ENCODE measurements around the gene ARRB2.

DNA sequence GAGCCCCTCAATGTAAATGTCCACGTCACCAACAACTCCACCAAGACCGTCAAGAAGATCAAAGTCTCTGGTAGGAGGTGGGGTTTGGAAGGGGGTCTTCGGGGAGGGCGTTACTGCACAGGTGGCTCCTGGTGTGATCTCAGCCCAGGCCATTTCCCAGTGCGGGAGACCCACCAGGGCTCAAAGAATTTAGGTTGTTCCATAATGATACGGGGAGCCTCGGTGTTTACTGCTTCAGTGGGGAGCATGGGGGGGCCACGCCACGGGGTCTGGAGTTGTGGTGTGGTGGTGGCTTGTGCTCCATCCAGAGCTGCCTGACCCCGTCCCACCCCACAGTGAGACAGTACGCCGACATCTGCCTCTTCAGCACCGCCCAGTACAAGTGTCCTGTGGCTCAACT lies 7.8 kb downstream of the ARRB2 start:
- TF ChIP-seq, protein P1, sequence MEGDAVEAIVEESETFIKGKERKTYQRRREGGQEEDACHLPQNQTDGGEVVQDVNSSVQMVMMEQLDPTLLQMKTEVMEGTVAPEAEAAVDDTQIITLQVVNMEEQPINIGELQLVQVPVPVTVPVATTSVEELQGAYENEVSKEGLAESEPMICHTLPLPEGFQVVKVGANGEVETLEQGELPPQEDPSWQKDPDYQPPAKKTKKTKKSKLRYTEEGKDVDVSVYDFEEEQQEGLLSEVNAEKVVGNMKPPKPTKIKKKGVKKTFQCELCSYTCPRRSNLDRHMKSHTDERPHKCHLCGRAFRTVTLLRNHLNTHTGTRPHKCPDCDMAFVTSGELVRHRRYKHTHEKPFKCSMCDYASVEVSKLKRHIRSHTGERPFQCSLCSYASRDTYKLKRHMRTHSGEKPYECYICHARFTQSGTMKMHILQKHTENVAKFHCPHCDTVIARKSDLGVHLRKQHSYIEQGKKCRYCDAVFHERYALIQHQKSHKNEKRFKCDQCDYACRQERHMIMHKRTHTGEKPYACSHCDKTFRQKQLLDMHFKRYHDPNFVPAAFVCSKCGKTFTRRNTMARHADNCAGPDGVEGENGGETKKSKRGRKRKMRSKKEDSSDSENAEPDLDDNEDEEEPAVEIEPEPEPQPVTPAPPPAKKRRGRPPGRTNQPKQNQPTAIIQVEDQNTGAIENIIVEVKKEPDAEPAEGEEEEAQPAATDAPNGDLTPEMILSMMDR (optimal IDR thresholded peaks at IDR 0.05 in 1 of 3, IDR thresholded peaks at IDR 0.05 in 1 of 3, conservative IDR thresholded peaks at IDR 0.05 in 1 of 3; ENCODE audit: extremely low read depth in 1 of 3, insufficient read depth in 2 of 3, low read length in 3 of 3) = no peak
- TF ChIP-seq EZH2 (IDR thresholded peaks at IDR 0.05; ENCODE audit: low read length) = no peak
